C4-2B (cell line): Measurements from ENCODE around the gene RPE.

Experiments
- CTCF ChIP-seq: fragments of 450-650 bp; conservative IDR thresholded peaks from 2 replicates; pipeline ENCODE4 v1.5.1; 2017; ENCODE audit warnings: mild to moderate bottlenecking
- ZFX ChIP-seq: fragments of 450-650 bp; IDR thresholded peaks from 2 replicates; pipeline ENCODE4 v1.6.1; 2017

- no peak for TF ChIP-seq CTCF
- no peak for TF ChIP-seq ZFX
Measured at GRCh38 chr2:209970271-209970670, 32.2 kb upstream of the RPE start.
